GM19328 (cell line): Measurements from ENCODE around the gene OR52W1.
"Not testable (repeated sequence)": the region's sequence is repeated elsewhere in the genome, so short reads cannot be mapped to it uniquely, and the experiment has no call there.

Experiments
- ATAC-seq: cut with Tn5 transposase; IDR thresholded peaks from one replicate; pipeline ENCODE4 v1.9.1; 2021; ENCODE audit warnings: mild to moderate bottlenecking, moderate library complexity; ENCODE audit not compliant: unreplicated experiment

OR52W1 gene

DNA sequence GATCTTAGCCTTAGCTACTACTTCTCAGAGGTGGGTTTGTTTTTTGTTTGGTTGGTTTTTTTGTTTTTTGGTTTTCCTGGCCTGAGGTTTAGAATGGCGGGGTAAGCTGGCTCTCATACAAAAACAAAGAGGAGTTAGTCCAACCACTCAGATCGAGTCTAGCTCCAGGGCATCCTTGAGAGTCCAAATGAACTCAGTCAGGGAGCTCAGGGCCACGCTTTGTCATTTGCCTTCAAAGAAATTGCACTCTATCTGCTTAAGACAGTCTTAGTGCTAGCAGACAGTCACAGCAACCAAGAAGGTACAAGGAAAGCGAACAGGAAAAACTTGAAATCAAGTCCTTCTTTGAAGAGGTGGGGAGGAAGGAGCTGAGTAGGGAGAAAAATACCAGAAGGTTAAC is 17.5 kb downstream of the OR52W1 start:
- no peak for ATAC-seq

- ATAC-seq, result no peak
Observed at GRCh38 chr11:6217722-6218121, 18.7 kb downstream of the OR52W1 start.

DNA sequence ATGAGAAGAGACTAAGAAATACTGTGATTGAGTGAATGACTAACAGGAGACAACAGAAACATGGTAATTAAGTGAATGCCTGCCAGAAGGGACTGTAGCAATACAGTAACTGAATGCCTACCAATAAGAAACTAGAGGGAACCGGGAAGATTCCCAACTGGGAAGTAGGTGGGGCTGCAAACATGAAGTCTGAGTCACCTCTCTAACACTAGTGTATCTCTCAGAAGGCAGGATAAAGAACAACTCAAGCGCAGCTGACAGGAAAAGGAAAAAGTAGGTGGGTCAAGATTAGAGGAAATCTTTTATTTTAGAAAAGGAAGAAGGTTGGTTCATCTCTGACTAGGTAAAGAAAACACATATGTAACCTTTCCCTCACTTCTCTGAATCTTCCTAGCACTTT is 20.3 kb downstream of the OR52W1 start:
- ATAC-seq, result no peak

DNA sequence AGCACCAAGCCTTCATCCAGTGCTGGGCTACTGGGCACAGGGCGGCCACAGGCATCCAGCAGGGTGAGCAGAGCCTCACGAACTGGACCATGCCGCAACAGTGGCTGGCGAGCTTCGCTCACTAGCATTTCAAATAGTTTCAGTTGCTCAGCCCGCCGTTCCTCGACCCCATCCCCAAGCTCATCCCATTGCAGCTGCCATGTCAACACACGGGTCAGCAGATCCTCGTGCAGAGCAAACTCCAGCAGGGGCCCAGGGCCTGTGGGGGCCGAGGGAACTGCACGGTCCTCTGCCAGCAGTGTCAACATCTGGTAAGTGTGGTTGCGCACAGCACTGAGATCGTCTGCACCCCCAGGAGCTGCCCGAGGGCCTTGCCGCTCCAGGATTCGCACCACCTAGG is 24.8 kb downstream of the OR52W1 start:
- no peak for ATAC-seq

- no peak for ATAC-seq
Observed at GRCh38 chr11:6224421-6224820, 25.4 kb downstream of the OR52W1 start.

DNA sequence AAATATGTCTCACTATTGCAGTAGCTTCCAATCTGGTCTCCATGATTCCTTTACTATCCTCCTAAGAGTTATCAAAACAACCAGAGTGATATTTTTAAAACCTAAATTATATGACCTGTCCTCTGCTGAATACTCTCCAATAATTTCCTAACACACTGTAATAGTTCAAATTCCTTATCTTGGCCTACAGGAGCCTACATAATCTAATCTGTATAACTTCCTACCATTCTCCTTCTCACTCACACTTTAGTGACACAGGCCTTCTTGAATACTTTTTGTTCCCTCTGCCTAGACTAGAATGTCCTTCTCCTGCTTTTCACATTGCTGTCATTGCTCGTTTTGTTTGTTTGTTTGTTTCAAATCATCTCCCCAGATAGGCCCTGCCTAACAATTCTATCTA is 26.0 kb downstream of the OR52W1 start:
- no peak for ATAC-seq

DNA sequence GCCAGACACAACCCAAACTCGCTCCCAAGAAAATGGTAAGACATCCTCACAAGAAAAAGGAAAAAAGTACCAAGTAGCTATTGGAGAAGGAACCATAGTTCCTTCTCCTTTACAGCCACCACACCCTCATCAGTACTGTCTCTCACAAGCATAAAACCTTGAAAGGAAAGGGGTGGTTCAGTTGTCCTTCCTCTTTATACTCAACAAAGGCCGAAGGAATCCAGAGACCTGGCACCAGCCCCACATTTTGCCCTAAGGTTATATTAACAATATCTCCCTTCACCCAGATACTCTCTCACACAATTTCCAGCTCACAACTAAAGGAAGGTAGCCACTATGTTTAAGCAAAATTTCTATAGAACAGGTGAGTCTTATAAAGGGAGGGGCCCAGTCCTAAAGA is 26.9 kb downstream of the OR52W1 start:
- no peak for ATAC-seq

GRCh38 chr11:6228520-6228919 is 29.5 kb downstream of the OR52W1 start:
- no peak for ATAC-seq

- ATAC-seq, result no peak
Observed at GRCh38 chr11:6229911-6230310, 30.9 kb downstream of the OR52W1 start.

- ATAC-seq, result no peak
Observed at GRCh38 chr11:6232899-6233298, 33.9 kb downstream of the OR52W1 start.

DNA sequence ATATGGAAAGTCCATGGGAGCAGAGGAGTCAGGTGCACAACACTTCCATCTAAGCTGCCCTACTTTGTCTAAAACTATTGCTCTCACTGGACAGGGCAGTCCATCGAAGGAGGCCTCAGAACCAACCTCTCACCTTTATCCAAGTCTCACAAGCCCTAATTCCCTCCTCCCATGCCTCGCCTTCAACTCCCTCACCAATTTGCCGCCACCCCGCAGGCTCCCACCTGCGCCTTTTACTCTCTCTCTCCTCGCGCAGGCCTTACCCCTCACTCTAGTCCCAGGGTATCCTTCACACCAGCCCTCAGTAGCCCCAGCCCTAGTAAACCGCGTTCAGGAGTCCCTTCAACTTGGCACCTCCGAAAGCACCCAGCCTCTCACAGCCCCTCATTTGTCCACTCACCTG is 35.0 kb downstream of the OR52W1 start:
- no peak for ATAC-seq

DNA sequence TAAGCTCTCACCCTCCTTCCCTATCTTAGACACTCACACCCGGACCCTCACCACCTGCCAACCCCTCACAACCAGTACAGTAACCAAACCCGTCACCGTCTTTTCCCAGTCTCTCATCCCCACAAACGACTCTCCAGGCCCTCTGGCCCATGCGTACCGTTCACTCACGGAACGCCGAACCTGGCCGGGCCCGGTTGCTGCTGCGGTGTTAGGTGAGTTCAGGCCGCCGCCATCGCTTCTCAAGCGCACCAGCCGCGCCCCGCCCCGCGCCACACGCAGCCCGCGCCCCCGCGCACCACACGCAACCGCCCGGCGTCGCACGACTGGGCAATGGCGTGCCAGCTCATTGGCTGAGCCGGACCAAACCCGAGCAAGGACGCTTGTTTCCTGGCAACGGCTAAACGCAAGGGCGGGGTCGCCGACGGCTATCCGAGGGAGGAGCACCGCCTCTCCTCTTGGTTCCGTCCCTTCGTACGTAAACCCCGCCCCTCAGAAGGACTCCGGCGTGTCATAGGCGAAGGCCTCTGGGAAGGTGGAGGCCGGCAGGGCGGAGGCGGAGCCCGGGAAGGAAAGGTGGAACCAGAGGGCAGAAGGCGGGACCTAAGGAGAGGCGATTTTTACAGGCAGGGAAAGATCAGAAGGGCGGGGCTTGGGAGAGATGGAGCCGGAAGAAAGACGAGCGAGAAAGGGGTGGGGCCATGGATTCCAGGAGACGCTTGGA is 35.5 kb downstream of the OR52W1 start, which contains the start of gene FHIP1B:
FHIP1B (minus strand) TSS at position 250 of the 721 bp plus-strand sequence. CDS start 10,120 bp downstream, outside the sequence.
- peak; percentile 94 for ATAC-seq

DNA sequence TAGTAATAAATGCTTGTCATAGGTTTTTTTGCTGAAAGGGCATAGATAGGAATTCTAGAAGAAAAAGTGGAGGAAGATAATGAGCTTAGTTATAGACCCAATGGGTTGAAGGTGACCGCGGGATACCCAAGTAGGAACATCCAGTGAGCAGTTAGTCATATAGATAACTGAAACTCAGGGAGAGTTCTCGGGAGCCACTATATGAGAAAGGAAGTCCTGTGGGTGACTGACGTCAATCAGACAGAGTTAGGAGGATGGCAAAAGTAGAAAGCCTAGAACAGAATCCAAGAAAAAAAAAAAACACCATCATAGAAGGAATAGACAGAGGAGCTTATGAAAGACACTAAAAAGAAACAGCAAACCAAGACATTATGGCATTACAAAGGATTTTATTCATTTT is 38.2 kb downstream of the OR52W1 start:
- no peak for ATAC-seq

DNA sequence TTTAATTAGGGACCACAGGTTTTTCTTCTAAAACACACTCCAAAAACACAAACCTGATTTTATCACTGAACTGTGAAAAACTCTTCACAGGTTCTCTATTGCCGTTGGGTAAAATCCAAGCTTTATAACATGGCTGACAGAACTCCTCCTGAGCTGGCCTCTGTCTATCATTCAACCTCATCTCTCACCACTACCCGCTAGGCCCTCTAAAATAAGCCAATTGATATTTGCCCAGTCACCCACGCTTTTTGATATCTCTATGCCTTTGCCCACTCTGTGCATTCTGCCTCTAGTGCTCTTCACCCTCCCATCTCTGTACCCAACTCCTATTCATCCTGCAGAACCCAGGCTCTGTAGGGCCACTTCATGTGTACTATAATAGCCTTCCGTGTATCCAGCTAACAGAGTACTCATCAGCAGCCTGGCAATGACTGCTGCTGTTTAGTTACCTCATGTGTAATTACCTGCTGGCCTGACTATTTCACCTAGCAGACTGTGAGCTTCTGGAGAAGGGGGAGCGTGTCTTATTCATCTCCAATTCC is 38.8 kb downstream of the OR52W1 start:
- no peak for ATAC-seq

- no peak for ATAC-seq
Observed at GRCh38 chr11:6238902-6239301, 39.9 kb downstream of the OR52W1 start, which contains the start of gene CNGA4. Gene CNGA4 (plus strand): TSS chr11:6239089. CDS start chr11:6239207, 118 bp downstream.

DNA sequence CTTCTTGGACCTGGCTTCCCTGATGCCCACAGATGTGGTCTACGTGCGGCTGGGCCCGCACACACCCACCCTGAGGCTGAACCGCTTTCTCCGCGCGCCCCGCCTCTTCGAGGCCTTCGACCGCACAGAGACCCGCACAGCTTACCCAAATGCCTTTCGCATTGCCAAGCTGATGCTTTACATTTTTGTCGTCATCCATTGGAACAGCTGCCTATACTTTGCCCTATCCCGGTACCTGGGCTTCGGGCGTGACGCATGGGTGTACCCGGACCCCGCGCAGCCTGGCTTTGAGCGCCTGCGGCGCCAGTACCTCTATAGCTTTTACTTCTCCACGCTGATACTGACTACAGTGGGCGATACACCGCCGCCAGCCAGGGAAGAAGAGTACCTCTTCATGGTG is 41.1 kb downstream of the OR52W1 start:
- ATAC-seq, result no peak

DNA sequence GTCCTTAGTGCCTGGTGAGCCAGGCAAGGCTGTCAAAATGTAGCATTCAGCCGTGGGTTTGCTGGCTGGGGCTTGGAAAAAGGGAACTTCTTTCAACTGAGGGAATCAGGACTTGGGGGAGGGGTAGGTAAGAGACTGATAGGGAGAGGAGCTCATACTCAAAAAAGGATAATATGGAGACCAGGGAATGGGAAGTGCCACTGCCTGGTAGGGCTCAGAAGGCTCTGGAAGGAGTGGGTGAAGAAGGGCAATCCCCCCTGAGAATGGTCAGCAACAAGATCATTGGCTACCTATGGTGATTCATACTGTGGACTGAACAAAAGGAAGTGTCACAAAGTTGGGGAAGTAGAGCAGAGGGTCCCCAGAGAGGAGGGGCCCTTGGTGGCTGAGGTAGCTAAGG is 41.8 kb downstream of the OR52W1 start:
- no peak for ATAC-seq

GRCh38 chr11:6241316-6241715 is 42.3 kb downstream of the OR52W1 start:
- ATAC-seq, result no peak

- no peak for ATAC-seq
Observed at GRCh38 chr11:6245536-6245935, 46.5 kb downstream of the OR52W1 start.

DNA sequence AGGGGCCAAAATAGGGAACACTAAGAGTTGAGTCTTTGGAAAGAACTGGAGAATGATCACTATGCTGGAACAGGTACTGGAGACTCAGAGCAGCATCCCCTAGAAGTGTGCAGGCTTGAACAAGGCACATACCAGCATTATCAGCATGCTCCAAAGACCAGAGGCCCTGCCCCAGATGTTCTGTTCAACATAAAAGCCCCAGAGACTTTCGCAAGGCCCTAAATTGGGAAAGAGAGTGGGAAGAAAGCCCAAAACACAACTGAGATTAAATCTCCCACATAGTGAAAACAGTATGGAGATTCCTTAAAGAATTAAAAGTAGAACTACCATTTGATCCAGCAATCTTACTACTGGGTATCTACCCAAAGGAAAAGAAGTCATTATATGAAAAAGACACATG is 49.2 kb downstream of the OR52W1 start:
- ATAC-seq, result no peak

DNA sequence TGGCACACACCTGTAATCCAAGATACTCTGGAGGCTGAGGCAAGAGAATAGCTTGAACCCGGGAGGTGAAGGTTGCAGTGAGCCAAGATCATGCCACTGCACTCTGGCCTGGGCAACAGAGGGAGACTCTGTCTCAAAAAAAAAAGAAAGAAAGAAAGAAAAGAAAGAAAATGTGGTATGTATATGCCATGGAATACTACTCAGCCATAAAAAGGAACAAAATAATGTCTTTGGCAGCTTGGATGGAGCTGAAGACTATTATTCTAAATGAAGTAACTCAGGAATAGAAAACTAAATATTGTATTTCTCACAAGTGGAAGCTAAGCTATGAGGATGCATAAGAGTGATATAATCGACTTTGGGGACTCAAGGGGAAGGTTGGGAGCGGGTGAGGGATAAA is 49.9 kb downstream of the OR52W1 start:
- not testable (repeated sequence) for ATAC-seq
